ENCODE data around the gene RNPEPL1.
A peak's percentile ranks its signal among the peaks of the same experiment; 100 is the strongest.

The RNPEPL1 gene

GRCh38 chr2:240553956-240554480 lies 14.3 kb upstream of the RNPEPL1 start:
- peak overlapping the region in 6 of 11 experiments; percentile 9 to 69 (median 36); a peak in 6 of 22 replicates for H3K9ac ChIP-seq
- peaks cover 66 to 81% (median 77%) of the 10 kb centered on the region in 10 experiments for H3K4me1 ChIP-seq
- no peak for TF ChIP-seq Cebpa-rat (IDR thresholded peaks at IDR 0.05)
- no peaks in the 10 kb centered on the region for H3K27me3 ChIP-seq
- peak overlapping the region in 9 of 11 experiments; percentile 65 to 88 (median 79); a peak in 18 of 22 replicates for H3K4me2 ChIP-seq
- H3K4me3 ChIP-seq: no peak overlapping the region; a peak in 1 of 20 replicates
- H4K20me1 ChIP-seq: peaks cover 21 to 65% (median 41%) of the 10 kb centered on the region in 11 experiments; a peak in 18 of 22 replicates
- peaks cover 26 to 78% (median 72%) of the 10 kb centered on the region in 11 experiments for H3K36me3 ChIP-seq
- H3K9me3 ChIP-seq (replicated peaks in 1 of 11): peaks cover 0 to 18% (median 8%) of the 10 kb centered on the region in 11 experiments; a peak in 17 of 22 replicates
- peak overlapping the region in 8 of 11 experiments; percentile 25 to 93 (median 84); a peak in 16 of 22 replicates for H3K27ac ChIP-seq

- peak overlapping the region in 9 of 11 experiments; percentile 35 to 88 (median 78); a peak in 17 of 22 replicates for H3K4me2 ChIP-seq
- peak overlapping the region in 7 of 11 experiments; percentile 9 to 93 (median 82); a peak in 10 of 22 replicates for H3K27ac ChIP-seq
- H3K4me3 ChIP-seq: no peak overlapping the region
- peaks cover 26 to 84% (median 78%) of the 10 kb centered on the region in 11 experiments for H3K36me3 ChIP-seq
- no peaks in the 10 kb centered on the region for H3K27me3 ChIP-seq
- peaks cover 0 to 18% (median 8%) of the 10 kb centered on the region in 11 experiments; a peak in 17 of 22 replicates for H3K9me3 ChIP-seq (replicated peaks in 1 of 11)
- TF ChIP-seq Cebpa-rat (IDR thresholded peaks at IDR 0.05): no peak
- peak overlapping the region in 7 of 11 experiments; percentile 3 to 41 (median 18); a peak in 7 of 22 replicates for H3K9ac ChIP-seq
- peaks cover 75 to 90% (median 86%) of the 10 kb centered on the region in 10 experiments for H3K4me1 ChIP-seq
- peaks cover 21 to 73% (median 45%) of the 10 kb centered on the region in 11 experiments; a peak in 18 of 22 replicates for H4K20me1 ChIP-seq
These were observed 13.4 kb upstream of the RNPEPL1 start for GRCh38 chr2:240554767-240555493.

GRCh38 chr2:240555541-240556250 lies 12.6 kb upstream of the RNPEPL1 start:
- Histone ChIP-seq H3K4me3 (no peak overlapping the region), H3K27me3 (no peaks in the 10 kb centered on the region), H3K9ac (peak overlapping the region in 7 of 11 experiments; percentile 5 to 27 (median 18); a peak in 6 of 22 replicates), H3K4me1 (peaks cover 75 to 91% (median 86%) of the 10 kb centered on the region in 10 experiments), H3K4me2 (peak overlapping the region in 9 of 11 experiments; percentile 35 to 88 (median 78); a peak in 17 of 22 replicates), H3K27ac (peak overlapping the region in 4 of 11 experiments; percentile 82 to 93 (median 84); a peak in 4 of 22 replicates), H3K9me3 (replicated peaks in 1 of 11) (peaks cover 0 to 14% (median 5%) of the 10 kb centered on the region in 11 experiments; a peak in 17 of 22 replicates), H3K36me3 (peaks cover 26 to 80% (median 75%) of the 10 kb centered on the region in 11 experiments), H4K20me1 (peaks cover 21 to 73% (median 45%) of the 10 kb centered on the region in 11 experiments; a peak in 18 of 22 replicates)
- no peak for TF ChIP-seq Cebpa-rat (IDR thresholded peaks at IDR 0.05)

- H3K4me3 ChIP-seq: no peak overlapping the region
- H3K27ac ChIP-seq: peak overlapping the region in 7 of 11 experiments; percentile 3 to 85 (median 19); a peak in 5 of 22 replicates
- H3K27me3 ChIP-seq: no peaks in the 10 kb centered on the region
- no peak for TF ChIP-seq Cebpa-rat (IDR thresholded peaks at IDR 0.05)
- H3K4me1 ChIP-seq: peaks cover 65 to 83% (median 80%) of the 10 kb centered on the region in 10 experiments
- peak overlapping the region in 6 of 11 experiments; percentile 11 to 81 (median 30); a peak in 6 of 22 replicates for H3K4me2 ChIP-seq
- H3K9ac ChIP-seq: peak overlapping the region in 2 of 11 experiments; percentile 2 to 5; a peak in 2 of 22 replicates
- peaks cover 21 to 73% (median 45%) of the 10 kb centered on the region in 11 experiments; a peak in 18 of 22 replicates for H4K20me1 ChIP-seq
- peaks cover 0 to 7% (median 0%) of the 10 kb centered on the region in 11 experiments; a peak in 3 of 22 replicates for H3K9me3 ChIP-seq (replicated peaks in 1 of 11)
- peaks cover 26 to 71% (median 67%) of the 10 kb centered on the region in 11 experiments for H3K36me3 ChIP-seq
These were observed 11.7 kb upstream of the RNPEPL1 start for GRCh38 chr2:240556553-240557100.

GRCh38 chr2:240557101-240557751 lies 11.1 kb upstream of the RNPEPL1 start:
- Histone ChIP-seq H3K27ac (peak overlapping the region in 7 of 11 experiments; percentile 3 to 38 (median 19); a peak in 5 of 22 replicates), H3K36me3 (peaks cover 26 to 71% (median 67%) of the 10 kb centered on the region in 11 experiments), H3K4me3 (no peak overlapping the region), H3K9ac (peak overlapping the region in 2 of 11 experiments; percentile 2 to 5; a peak in 1 of 22 replicates), H3K27me3 (no peaks in the 10 kb centered on the region), H3K9me3 (replicated peaks in 1 of 11) (peaks cover 0 to 7% (median 0%) of the 10 kb centered on the region in 11 experiments; a peak in 3 of 22 replicates), H3K4me1 (peaks cover 64 to 83% (median 80%) of the 10 kb centered on the region in 10 experiments), H3K4me2 (peak overlapping the region in 6 of 11 experiments; percentile 11 to 32 (median 24); a peak in 6 of 22 replicates), H4K20me1 (peaks cover 21 to 73% (median 45%) of the 10 kb centered on the region in 11 experiments; a peak in 18 of 22 replicates)
- TF ChIP-seq Cebpa-rat (IDR thresholded peaks at IDR 0.05): no peak

GRCh38 chr2:240557808-240558207 lies 10.5 kb upstream of the RNPEPL1 start, which contains the start of gene ANKMY1:
Gene ANKMY1, minus strand, starts transcription at chr2:240557988. Its CDS starts 653 bp downstream, at chr2:240557335.
- Histone ChIP-seq H3K4me3 (peak within 1 kb of the TSS in 5 of 10 experiments; percentile 85 to 93 (median 86); a peak in 5 of 20 replicates), H3K4me2 (peak within 1 kb of the TSS; percentile 88 to 100 (median 95)), H3K4me1 (peaks cover 64 to 83% (median 80%) of the 10 kb centered on the region in 10 experiments), H3K36me3 (peaks cover 23 to 72% (median 66%) of the 10 kb centered on the region in 11 experiments), H3K27ac (peak within 1 kb of the TSS in 7 of 11 experiments; percentile 14 to 99 (median 32); a peak in 11 of 22 replicates), H3K27me3 (no peaks in the 10 kb centered on the region), H4K20me1 (peaks cover 21 to 70% (median 45%) of the 10 kb centered on the region in 11 experiments; a peak in 18 of 22 replicates), H3K9ac (peak within 1 kb of the TSS in 4 of 11 experiments; percentile 2 to 98 (median 24); a peak in 2 of 22 replicates), H3K9me3 (replicated peaks in 1 of 11) (peaks cover 0 to 7% (median 0%) of the 10 kb centered on the region in 11 experiments; a peak in 3 of 22 replicates)
- no peak for TF ChIP-seq Cebpa-rat (IDR thresholded peaks at IDR 0.05)

- Histone ChIP-seq H3K27ac (peak overlapping the region in 3 of 11 experiments; percentile 32 to 99 (median 32); a peak in 6 of 22 replicates), H3K9ac (peak overlapping the region in 3 of 11 experiments; percentile 18 to 98 (median 30); a peak in 1 of 22 replicates), H4K20me1 (peaks cover 21 to 65% (median 45%) of the 10 kb centered on the region in 11 experiments; a peak in 18 of 22 replicates), H3K4me3 (peak overlapping the region in 1 of 10 experiments; percentile 93; a peak in 2 of 20 replicates), H3K4me2 (peak overlapping the region; percentile 88 to 100 (median 95); a peak in 18 of 22 replicates), H3K9me3 (replicated peaks in 1 of 11) (peaks cover 0 to 7% (median 0%) of the 10 kb centered on the region in 11 experiments; a peak in 3 of 22 replicates), H3K4me1 (peaks cover 64 to 83% (median 80%) of the 10 kb centered on the region in 10 experiments), H3K27me3 (no peaks in the 10 kb centered on the region), H3K36me3 (peaks cover 18 to 71% (median 66%) of the 10 kb centered on the region in 11 experiments; a peak in 21 of 22 replicates)
- TF ChIP-seq Cebpa-rat (IDR thresholded peaks at IDR 0.05): no peak
These were observed 10.0 kb upstream of the RNPEPL1 start for GRCh38 chr2:240558236-240558761.
